Stimulated activated CD4-positive, alpha-beta T cell treated with anti-CD3 and anti-CD28 coated beads, Interleukin-1b, Interleukin-23, amount 100 ng/mL, for 24 hours (primary cell): ENCODE measurements around the gene MED16.

Source experiments
- DNase-seq, 4 experiments: peaks; one replicate each; pipeline ENCODE4 v3.0.0-alpha.2; 2020; ENCODE audit warnings: low read depth in 4 of 4, low spot score in 1 of 4

Gene MED16

GRCh38 chr19:892894-893689 is at the start of gene MED16, which contains the start of gene RNU6-9:
TSS of gene MED16 (minus strand) at chr19:893187. CDS start at chr19:891131, 2,056 bp downstream.
TSS of gene RNU6-9 (plus strand) at chr19:893484.
- DNase-seq = peak; percentile 69 to 86 (median 78)

- DNase-seq = no peak
These were observed 49.2 kb upstream of the MED16 start for GRCh38 chr19:942133-942645.

DNA sequence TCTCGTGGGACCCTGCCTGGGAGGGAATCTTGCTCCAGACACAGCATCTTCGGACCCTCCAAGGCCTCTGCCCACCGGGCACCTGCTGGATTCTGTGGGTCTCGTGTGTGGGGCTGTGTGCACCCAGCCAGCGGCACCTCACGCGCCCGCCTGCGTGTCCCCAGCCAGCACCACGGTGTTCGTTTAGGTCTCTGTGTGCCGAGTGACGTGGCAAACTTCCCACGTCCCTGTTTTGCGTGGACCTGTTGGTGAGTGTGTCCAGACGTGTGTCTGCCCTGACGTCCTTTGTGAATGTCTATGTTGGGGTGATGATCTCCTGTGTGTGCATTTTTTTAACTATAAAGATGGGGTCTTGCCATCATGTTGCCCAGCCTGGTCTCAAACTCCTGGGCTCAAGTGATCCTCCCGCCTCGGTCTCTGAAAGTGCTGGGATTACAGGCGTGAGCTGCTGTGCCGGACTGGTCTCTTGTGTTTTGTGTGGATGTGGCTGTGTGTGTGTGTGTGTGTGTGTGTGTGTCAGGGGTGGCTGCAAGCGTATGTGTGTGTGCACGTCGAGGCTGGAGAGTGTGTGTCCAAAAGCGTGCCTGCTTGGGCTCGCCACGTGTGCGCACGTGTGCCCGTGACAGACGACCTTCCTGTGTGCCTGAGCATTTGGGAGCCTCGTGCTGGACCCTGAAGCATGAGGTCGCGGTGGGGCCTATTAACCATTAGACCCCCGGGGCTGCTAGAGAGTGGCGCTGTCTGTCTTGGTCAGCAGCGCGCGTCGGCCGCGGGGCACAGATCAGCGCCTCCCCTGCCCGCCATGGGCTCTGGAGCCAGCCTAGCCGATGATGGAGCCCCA is 48.5 kb upstream of the MED16 start:
- DNase-seq = no peak

- peak in 1 of 4 experiments; percentile 36 for DNase-seq
These were observed 47.8 kb upstream of the MED16 start for GRCh38 chr19:940591-941291.

GRCh38 chr19:939922-940321 is 46.9 kb upstream of the MED16 start:
- DNase-seq = no peak

DNA sequence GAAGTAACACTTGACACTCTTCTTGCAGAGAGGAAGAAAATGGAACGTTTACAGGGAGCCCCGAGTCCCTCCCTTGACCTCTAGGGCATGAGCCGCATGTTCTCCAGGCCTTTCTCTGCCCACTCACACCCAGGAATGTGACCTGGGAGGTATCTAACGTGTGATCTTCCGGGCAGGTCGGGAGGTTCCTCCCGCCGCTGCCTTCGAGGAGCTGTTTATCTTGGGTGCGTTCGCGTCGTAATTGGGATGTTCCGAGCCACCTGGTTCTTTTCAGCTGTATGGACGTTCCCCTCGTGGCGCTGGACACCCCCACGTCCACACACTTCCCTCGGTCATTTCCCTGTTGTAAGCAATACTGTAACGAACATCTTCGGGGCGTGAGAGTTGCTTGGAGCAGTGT is 46.5 kb upstream of the MED16 start:
- DNase-seq = no peak

DNA sequence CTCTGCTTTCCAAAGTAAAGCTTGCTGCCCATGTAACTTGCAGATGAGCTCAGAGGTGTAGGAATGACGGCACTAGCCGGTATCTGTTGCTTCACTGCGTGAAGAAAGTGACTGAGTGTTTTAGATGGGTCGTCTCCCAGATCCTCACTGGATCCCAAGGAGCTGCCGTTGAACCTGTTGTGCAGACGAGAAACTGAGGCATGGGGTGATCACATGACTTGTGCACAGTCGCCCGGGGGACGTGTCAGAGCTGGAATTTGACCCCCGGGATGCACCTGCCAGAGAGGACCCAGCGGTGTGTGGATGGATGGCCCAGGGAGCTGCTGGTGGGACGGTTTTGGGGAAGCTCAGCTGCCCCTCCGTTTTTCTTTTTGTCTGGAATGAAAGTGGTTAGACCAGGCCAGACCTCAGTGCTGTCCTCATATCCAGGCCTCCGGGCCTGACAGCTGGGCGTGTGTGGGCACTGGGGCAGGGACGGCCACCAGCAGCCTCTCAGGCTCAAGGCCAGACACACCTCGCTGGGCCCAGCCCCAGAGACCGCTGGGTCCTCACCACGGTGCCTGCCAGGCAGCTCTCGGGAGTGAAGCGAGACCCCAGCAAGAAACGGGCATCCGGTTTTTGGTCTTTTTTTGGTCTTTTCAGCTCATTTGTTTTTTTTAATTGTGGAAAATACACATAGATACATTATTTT is 45.4 kb upstream of the MED16 start:
- no peak for DNase-seq

- no peak for DNase-seq
These were observed 44.3 kb upstream of the MED16 start for GRCh38 chr19:937259-937694.

DNA sequence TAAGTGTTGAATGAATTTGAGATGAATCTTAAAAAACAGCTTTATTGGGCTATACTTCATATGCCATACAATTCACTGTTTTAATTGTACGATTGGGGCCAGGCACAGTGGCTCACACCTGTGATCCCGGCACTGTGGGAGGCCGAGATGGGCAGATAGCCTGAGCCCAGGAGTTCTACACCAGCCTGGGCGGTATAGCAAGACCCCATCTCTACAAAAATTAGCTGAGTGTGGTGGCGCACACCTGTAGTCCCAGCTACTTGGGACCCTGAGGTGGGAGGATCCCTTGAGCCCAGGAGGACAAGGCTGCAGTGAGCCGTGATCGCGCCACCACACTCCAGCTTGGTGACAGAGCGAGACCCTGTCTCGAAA is 43.2 kb upstream of the MED16 start:
- DNase-seq = no peak

- no peak for DNase-seq
These were observed 42.0 kb upstream of the MED16 start for GRCh38 chr19:934865-935479.

DNA sequence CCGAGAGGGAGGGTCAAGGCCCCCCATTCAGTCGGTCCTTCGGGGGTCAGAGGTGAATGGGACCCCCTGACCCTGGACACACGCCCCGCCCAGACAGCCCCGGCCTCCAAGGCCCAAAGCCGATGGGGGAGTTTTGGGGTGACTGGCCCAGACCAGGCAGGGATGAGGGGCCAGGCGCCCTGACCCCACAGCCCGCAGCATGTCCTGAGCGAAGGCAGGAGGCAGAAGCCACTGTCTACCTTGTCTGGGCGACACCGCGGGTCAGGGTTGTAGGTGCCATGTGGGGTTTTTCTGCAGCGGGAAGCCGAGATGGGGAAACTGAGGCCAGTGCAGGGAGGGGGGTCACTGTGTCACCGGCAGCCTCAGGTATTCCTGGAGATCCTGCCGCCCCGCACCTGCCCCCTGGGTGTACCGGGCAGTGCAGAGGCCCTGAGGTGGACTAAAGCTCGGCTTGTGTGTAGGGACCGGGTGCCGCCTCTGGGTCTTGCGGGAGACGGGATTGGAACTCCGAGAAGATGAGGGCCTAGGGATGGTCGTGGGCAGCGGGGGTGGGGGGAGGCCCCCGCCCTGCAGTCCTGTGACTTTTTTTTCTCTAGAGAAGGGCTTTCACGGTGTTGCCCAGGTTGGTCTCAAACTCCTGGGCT is 41.3 kb upstream of the MED16 start:
- DNase-seq = no peak

DNA sequence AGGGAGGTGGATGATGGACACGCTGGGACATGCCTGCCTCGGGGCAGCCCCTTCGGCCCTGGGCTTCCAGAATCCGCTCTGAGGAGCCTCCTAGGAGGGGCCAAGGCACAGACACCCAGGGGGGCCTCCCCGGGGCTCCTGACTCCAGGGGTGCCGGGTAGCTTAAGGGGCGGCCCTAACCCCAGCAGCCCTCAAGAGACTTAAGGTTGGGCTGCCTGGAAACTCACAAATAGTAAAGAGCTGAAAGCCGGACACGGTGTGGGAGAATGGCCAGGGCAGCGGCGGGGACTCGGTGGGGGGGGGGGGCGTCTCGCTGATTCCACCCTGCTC is 40.5 kb upstream of the MED16 start:
- DNase-seq = no peak

- no peak for DNase-seq
These were observed 39.9 kb upstream of the MED16 start for GRCh38 chr19:932648-933552.

- no peak for DNase-seq
These were observed 39.1 kb upstream of the MED16 start for GRCh38 chr19:931860-932647.

GRCh38 chr19:929891-930258 is 36.9 kb upstream of the MED16 start:
- no peak for DNase-seq

GRCh38 chr19:929203-929890 is 36.4 kb upstream of the MED16 start:
- no peak for DNase-seq

DNA sequence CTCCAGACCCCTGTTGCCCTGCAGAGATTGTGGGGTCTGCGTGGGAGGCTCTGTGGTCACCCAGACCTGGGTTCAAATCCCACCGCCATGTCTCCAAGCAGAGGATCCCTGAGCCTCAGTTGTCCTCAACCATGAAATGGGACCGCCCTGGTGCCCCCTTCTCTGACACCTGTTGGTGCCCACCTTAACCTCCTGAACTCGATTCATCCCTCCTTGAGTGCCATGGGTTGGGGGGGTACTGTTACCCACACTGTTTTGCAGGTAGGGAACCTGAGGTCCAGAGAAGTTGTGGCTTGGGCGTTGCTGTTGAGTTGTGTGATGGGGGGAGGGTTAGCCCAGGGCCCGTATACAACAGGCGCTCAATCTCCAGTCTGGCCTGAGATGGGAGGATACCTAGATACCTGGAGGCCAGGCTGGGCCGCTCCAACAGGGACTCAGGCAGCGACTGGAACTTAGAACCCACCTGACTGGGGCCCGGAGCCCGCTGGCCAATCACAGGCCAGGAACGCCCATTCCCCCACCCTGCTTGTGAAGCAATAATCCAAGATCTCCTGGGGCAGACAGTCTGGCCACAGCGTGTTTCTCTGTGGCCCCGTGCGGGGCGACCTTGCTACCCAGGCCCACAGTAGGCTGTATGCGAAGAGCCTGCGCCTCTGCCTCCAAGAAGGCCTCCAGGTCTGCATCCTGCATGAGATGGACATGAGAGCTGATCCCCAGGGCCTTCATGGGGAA is 35.6 kb upstream of the MED16 start:
- no peak for DNase-seq
